Stimulated activated CD8-positive, alpha-beta memory T cell treated with anti-CD3 and anti-CD28 coated beads, Interleukin-15, amount 100 ng/mL, for 24 hours (primary cell): ENCODE measurements around the gene NANOGP8.
"Not testable (repeated sequence)": the region's sequence is repeated elsewhere in the genome, so short reads cannot be mapped to it uniquely, and the experiment has no call there.

Experiments used
- DNase-seq: peaks from one replicate; pipeline ENCODE4 v3.0.0-alpha.2; 2020; ENCODE audit warnings: low read depth

Gene NANOGP8

GRCh38 chr15:35085176-35085919 is at the start of gene NANOGP8:
Gene NANOGP8, minus strand, starts transcription at chr15:35085295. Its CDS starts 185 bp downstream, at chr15:35085110.
- DNase-seq = not testable (repeated sequence)

- DNase-seq = no peak
These were observed 49.2 kb upstream of the NANOGP8 start for GRCh38 chr15:35134299-35134698.

GRCh38 chr15:35130245-35130644 is 45.1 kb upstream of the NANOGP8 start:
- DNase-seq = no peak

GRCh38 chr15:35129361-35129760 is 44.3 kb upstream of the NANOGP8 start:
- no peak for DNase-seq

- DNase-seq = no peak
These were observed 42.6 kb upstream of the NANOGP8 start for GRCh38 chr15:35127717-35128116.

DNA sequence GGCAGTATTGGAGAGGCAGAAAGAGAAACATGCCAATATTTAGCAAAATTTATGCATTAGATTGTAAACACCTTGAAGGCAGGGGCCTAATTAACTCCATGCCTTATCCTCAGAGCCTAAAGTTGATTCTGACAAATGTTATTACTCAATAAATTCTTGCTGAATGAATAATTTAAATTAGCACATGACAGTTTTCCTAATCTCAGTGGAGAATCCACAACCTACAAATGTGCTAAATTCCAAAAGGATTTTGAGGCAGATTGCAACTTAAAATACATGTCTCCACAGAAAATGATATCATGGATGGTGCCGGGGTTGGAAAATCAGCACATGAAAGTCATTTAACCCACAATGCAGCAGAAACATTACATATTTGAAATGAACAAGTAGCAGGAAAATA is 41.1 kb upstream of the NANOGP8 start:
- no peak for DNase-seq

- DNase-seq = no peak
These were observed 38.6 kb upstream of the NANOGP8 start for GRCh38 chr15:35123743-35124142.

DNA sequence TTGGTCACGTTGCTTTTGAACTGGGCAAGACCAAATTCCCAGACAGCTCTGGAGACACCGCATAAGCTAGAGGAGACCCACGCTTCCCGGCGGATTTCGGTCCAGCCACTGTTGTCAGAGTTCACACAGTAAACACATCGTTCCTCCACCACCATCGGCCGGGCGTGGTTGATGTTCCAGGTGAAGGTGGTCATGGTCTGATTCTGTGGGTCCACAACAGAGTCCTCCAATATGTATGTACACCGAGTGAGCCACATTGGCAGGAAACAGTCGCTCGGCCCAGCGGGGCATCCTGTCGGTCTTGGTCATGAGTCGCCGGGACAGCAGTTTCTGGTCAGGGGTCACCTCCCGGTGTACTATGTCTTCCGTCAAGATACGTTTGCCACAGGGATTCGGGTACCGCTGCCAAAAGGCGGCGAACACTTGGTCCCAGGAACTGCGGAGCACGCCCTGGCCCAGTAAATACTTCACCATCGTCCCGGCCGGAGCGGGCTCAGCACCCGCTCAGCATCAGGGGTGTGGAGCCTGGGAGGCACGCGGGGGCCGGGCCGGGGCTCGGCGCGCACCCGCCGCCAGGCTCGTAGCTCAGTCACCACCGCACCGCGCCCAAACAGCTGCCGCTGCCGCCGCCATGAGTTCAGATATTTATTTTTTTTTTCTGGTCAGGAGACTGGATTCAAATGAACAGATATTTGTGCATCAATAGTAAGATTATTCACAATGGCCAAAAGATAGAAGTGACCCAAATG is 36.7 kb upstream of the NANOGP8 start:
- no peak for DNase-seq

- DNase-seq = no peak
These were observed 35.1 kb upstream of the NANOGP8 start for GRCh38 chr15:35120173-35120572.

DNA sequence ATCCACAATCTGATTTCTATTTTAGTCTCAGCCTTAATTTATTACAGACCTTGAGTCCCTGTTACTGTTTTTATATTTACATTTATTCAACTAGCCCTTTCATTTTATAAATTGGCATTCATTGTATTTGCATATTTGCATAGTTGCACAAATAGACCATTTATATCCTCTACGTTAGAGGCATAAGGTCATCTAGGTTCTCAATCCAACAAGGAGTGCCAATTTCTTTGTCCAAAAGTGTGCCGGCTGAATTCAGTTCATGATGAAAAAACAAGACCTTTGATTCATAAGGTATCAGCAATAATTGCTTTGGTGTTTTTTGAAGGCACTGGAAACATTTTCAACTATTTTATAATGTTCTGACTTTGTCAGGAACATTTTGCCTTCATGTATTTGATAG is 33.9 kb upstream of the NANOGP8 start:
- DNase-seq = no peak

DNA sequence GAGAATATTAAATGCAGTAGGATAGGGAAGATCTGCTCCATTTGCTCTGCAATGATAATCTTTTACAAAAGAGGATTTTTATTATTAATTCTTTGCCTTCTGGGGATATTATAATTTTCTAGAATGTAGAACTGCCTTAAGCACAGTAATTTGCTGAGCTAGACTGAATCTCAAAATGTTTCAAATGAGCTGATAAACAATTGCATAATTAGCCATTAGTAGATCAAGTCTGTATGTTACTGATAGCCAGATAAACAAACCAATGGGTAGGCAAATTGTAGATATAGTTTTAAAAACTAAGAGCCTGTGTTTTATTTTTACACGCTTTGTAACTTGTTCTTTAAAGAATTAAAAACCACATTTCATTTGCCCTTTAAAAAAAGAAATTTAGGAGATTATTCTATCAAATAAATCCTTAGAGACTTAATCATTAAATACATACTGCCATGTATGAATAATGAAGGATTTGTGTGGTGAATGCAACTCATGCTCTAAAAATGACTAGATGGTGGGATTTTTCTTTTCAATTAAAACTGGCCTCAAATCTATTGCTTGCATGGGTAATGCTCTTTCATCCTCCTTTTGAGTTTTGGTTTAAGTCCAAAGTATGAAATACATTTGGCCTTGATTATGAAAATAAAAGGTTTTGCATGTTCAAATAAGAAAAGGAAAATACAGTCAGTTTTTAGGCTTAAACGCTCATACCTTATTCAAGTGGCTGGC is 32.6 kb upstream of the NANOGP8 start:
- DNase-seq = no peak

- no peak for DNase-seq
These were observed 30.1 kb upstream of the NANOGP8 start for GRCh38 chr15:35115155-35115725.

DNA sequence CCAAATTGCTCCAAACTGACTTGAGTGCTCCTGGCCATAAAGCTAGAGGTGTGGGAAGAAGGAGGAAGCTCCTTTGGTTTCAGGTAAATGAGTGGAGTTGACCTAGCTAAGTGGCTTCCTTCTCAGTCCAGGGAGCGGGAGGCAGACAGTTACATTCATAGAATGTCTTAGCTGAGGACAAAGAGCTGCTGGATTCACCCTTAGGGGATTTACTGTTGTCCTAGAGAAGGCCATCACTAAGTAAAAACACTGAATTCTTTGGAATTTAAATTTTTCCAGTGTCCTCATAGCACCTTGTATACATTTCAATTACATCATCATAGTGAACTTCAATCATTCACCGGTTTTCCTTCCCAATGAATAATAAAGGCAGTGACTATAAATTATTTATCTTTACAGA is 27.3 kb upstream of the NANOGP8 start:
- DNase-seq = no peak

DNA sequence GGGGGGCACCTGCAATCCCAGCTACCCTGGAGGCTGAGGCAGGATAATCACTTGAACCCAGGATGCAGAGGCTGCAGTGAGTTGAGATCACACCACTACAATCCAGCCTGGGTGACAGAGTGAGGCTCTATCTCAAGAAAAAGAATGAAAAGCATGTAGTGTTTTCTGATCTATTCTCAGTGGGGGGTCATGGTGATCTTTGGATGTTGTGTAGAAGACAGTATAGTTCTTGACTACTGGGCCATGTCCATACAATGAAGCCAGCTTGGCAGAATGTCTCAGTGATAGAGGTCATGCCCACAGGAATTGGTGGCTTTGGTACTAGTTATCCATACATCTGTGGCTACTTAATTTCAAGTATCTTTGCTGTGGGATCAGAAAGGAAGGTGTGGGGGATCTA is 26.8 kb upstream of the NANOGP8 start:
- DNase-seq = no peak

DNA sequence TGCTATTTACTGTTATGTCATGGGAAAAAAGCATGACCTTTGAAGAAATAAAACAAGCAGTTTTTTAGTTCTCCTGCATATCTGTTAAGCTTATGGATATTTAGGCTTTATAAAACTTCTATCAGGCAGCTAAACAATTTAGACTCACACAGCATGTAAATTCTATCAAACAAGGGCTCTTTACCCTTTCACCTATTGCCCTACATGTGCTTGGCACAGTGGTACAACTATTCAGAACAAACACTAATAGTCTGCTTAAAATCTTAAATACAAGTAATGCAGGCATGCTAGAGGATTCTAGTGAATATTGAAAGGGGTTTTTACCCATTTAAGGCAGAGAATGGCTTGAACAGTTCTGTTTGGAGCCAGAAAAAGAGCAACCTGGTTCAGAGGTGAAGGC is 23.4 kb upstream of the NANOGP8 start:
- DNase-seq = no peak

GRCh38 chr15:35107561-35107960 is 22.5 kb upstream of the NANOGP8 start:
- no peak for DNase-seq

- no peak for DNase-seq
These were observed 22.0 kb upstream of the NANOGP8 start for GRCh38 chr15:35107122-35107521.

GRCh38 chr15:35104526-35105147 is 19.5 kb upstream of the NANOGP8 start:
- DNase-seq = no peak

- DNase-seq = no peak
These were observed 17.1 kb upstream of the NANOGP8 start for GRCh38 chr15:35102186-35102585.

- DNase-seq = no peak
These were observed 16.2 kb upstream of the NANOGP8 start for GRCh38 chr15:35101335-35101734.

DNA sequence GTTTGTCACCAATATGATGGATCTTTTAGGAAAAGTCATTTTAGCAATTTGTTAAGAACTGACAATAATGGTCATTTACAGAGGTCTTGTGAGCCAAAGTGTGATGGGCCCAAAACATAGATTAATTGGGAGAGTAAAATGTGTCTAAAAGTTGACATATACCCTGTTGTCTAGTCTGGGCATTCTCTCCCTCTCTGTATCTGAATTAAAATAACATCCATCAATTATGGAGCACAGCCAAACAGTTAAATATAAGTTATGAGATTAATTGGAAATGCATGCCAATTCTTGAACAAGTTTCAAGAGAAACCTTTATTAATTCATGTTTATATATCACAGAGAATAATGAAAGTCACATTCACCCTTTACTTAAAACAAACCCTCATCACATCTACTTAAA is 13.6 kb upstream of the NANOGP8 start:
- DNase-seq = no peak

DNA sequence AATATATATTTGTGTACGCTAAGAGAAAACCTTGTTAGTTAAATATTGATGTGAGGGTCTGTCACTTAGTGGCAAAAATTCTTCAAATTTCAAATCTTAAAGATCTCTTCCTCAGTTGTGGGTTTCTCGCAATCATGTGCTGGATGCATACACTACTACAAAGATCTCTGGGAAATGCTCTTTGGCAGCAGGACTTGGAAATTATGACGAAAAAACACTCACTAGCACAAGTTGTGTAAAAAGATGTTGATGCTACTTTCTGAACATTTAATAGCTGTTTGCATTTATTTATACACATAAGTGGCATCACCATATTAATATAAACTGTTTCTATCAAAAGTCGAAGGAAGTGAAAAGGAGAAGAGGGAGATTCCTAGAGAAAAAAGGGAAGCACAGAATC is 10.8 kb upstream of the NANOGP8 start:
- DNase-seq = no peak
